Osteoblast (primary cell): ENCODE results near the gene FOSB. TPM values are rescaled to one million over a fixed set of nuclear protein-coding genes. Genes with fewer than 3 reads are reported as not detected.
A peak's percentile ranks its signal among the peaks of the same experiment; 100 is the strongest.

Experiments used
- DNase-seq: peaks from one replicate; pipeline ENCODE4 v3.0.0; 2011; ENCODE audit warnings: low spot score, mixed read lengths; ENCODE audit not compliant: insufficient read length; ENCODE audit errors: missing footprints
- H2AFZ ChIP-seq: 2 replicates; pipeline ENCODE4 v1.6.0; 2011; ENCODE audit warnings: mild to moderate bottlenecking, low read length
- H3K27ac ChIP-seq: 2 replicates; pipeline ENCODE4 v1.5.1; 2011; ENCODE audit warnings: mild to moderate bottlenecking, low read depth, low read length, moderate library complexity
- H3K27me3 ChIP-seq: 2 replicates; pipeline ENCODE4 v1.6.0; 2012; ENCODE audit warnings: mild to moderate bottlenecking, control low read depth, inconsistent platforms, low read length, moderate library complexity; ENCODE audit not compliant: insufficient read depth
- H3K36me3 ChIP-seq: 2 replicates; pipeline ENCODE4 v1.5.1; 2011; ENCODE audit warnings: mild to moderate bottlenecking, low read length, control low read depth, moderate library complexity; ENCODE audit not compliant: insufficient read depth
- H3K4me1 ChIP-seq: 2 replicates; pipeline ENCODE4 v1.5.1; 2011; ENCODE audit warnings: mild to moderate bottlenecking, low read length, control low read depth, moderate library complexity; ENCODE audit not compliant: insufficient read depth
- H3K4me2 ChIP-seq: 2 replicates; pipeline ENCODE4 v1.6.0; 2011; ENCODE audit warnings: mild to moderate bottlenecking, low read length; ENCODE audit not compliant: insufficient read depth
- H3K4me3 ChIP-seq: fragments of 200-600 bp; sonication (generic); 3 replicates; pipeline ENCODE4 v1.5.1; 2012; ENCODE audit warnings: mild to moderate bottlenecking, low read length, inconsistent platforms; ENCODE audit not compliant: insufficient read depth
- H3K79me2 ChIP-seq: 2 replicates; pipeline ENCODE4 v1.6.0; 2012; ENCODE audit warnings: mild to moderate bottlenecking, low read length, control low read depth, inconsistent platforms; ENCODE audit not compliant: insufficient read depth
- H3K9me3 ChIP-seq: 2 replicates; pipeline ENCODE4 v1.5.1; 2011; ENCODE audit warnings: low read depth, low read length, control low read depth
- H4K20me1 ChIP-seq: 2 replicates; pipeline ENCODE4 v1.6.0; 2012; ENCODE audit warnings: mild to moderate bottlenecking, low read length, control low read depth; ENCODE audit not compliant: insufficient read depth
- total RNA-seq: library from RNA; depleted of rRNA; stranded (reverse); fragments of >200 nt; gene quantifications from 2 replicates; pipeline ENCODE4 v1.2.3, GENCODE V29; 2012
- TF ChIP-seq, protein P1 (sequence below): IDR thresholded peaks from 2 replicates; pipeline ENCODE4 v1.5.1; 2011; ENCODE audit warnings: mild to moderate bottlenecking, low read depth, low read length, moderate library complexity; ENCODE audit errors: extremely low read depth

Gene FOSB
- total RNA-seq, 1 donor: 3.3 TPM

DNA sequence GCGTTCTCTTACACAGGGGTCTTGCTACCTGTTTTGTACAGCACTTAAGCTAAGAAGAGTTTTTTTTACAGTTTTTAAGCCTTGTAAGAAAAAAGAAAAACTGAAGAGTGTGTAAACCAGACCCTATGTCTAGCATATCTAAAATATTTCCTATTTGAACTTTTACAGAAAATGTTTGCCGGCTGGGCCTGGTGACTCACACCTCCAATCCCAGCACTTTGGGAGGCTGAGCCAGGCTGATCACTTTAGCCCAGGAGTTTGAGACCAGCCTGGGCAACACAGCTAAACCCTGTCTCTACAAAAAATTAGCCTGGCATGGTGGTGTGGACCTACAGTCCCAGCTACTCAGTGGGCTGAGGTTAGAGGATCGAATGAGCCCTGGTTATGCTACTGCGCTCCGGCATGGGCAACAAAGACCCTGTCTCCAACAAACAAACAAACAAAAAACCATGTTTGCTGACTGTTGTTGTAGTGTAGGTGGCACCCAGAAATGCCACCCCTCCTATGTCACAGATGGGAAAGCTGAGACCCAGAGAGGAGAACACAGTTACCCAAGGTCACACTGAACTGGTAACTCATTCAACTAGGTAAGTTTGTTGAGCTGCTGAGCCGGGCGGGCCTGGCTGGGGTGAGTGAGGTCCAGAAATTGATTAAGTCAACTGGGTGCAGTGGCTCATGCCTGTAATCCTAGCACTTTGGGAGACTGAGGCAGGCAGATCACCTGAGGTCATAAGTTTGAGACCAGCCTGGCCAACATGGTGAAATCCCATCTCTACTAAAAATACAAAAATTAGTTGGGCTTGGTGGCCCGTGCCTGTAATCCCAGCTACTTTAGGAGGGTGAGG, 37.6 kb downstream of the FOSB start:
- no peaks in the 10 kb centered on the region for H3K36me3 ChIP-seq
- H3K27ac ChIP-seq: peak overlapping the region; percentile 80
- no peaks in the 10 kb centered on the region for H3K9me3 ChIP-seq
- no peak overlapping the region for H3K4me2 ChIP-seq
- peaks cover 29% of the 10 kb centered on the region for H3K79me2 ChIP-seq
- no peak overlapping the region for H2AFZ ChIP-seq
- no peak for DNase-seq
- H3K4me1 ChIP-seq: peaks cover 20% of the 10 kb centered on the region
- TF ChIP-seq, protein P1, sequence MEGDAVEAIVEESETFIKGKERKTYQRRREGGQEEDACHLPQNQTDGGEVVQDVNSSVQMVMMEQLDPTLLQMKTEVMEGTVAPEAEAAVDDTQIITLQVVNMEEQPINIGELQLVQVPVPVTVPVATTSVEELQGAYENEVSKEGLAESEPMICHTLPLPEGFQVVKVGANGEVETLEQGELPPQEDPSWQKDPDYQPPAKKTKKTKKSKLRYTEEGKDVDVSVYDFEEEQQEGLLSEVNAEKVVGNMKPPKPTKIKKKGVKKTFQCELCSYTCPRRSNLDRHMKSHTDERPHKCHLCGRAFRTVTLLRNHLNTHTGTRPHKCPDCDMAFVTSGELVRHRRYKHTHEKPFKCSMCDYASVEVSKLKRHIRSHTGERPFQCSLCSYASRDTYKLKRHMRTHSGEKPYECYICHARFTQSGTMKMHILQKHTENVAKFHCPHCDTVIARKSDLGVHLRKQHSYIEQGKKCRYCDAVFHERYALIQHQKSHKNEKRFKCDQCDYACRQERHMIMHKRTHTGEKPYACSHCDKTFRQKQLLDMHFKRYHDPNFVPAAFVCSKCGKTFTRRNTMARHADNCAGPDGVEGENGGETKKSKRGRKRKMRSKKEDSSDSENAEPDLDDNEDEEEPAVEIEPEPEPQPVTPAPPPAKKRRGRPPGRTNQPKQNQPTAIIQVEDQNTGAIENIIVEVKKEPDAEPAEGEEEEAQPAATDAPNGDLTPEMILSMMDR: no peak
- no peak overlapping the region for H3K4me3 ChIP-seq
- peaks cover 12% of the 10 kb centered on the region for H4K20me1 ChIP-seq
- H3K27me3 ChIP-seq: peaks cover 4% of the 10 kb centered on the region

DNA sequence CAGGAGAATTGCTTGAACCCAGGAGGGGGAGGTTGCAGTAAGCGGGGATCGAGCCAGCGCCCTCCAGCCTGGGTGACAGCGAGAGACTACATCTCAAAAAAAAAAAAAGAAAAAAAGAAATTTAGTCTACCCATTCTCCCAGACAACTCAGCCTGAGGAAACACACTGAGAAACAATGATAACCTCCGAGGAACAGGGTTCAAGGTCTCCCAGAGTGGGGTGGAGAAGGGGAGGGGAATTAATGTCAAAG, 38.1 kb downstream of the FOSB start:
- no peak for DNase-seq
- Histone ChIP-seq H3K27ac (peak overlapping the region; percentile 80), H4K20me1 (peaks cover 13% of the 10 kb centered on the region), H3K4me3 (peak overlapping the region; percentile 90), H3K27me3 (peaks cover 4% of the 10 kb centered on the region), H3K4me1 (peaks cover 20% of the 10 kb centered on the region), H3K36me3 (peaks cover 3% of the 10 kb centered on the region), H2AFZ (peak overlapping the region; percentile 91), H3K4me2 (peak overlapping the region; percentile 100), H3K9me3 (no peaks in the 10 kb centered on the region), H3K79me2 (peaks cover 34% of the 10 kb centered on the region)
- TF ChIP-seq, protein P1: no peak

DNA sequence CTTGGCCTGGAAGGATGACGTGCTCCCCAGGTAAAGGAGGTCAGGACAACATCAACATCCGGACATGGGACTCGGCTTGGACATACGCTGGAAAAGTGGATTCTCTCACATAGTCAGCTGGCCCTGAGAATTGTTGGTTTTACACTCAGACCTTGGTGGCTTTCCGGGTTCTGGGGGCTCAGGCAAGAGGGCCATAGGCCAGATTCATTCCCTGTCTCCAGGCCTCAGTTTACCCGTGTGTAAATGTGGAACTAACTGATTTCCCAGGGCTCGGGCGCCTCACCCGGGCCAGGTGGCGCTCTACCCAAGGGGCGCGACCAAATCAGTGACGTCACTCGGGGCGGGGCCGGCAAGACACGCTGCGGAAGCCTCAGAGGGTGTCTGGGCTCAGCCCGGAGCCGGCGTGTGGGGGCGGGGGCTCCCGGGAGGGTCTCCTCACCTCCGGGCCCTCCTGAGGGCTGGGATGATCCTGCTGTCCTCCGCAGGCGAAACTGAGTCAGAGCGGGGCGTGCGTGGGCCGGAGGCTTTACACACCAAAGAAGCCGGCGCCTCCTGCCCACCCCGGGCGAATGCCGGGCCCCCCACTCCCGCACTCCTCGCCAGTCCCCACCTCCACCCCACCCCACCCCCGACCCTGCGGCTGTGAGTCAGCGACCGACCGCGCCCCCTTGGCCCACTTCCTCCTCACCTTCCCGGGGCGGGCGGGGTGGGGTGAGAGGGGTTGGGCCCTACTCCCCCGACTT, 38.6 kb downstream of the FOSB start:
- Histone ChIP-seq H3K4me2 (peak overlapping the region; percentile 100), H3K27me3 (peaks cover 4% of the 10 kb centered on the region), H3K4me3 (peak overlapping the region; percentile 90), H2AFZ (peak overlapping the region; percentile 91), H3K4me1 (peaks cover 20% of the 10 kb centered on the region), H3K36me3 (peaks cover 6% of the 10 kb centered on the region), H3K9me3 (no peaks in the 10 kb centered on the region), H3K27ac (peak overlapping the region; percentile 80), H3K79me2 (peaks cover 39% of the 10 kb centered on the region), H4K20me1 (peaks cover 18% of the 10 kb centered on the region)
- peak; percentile 98 for DNase-seq
- TF ChIP-seq, protein P1: peak; percentile 44
